ENCODE results near the gene WSB1. TPM values are rescaled to one million over a fixed set of nuclear protein-coding genes. Genes with fewer than 3 reads are reported as not detected.

The WSB1 gene
- total and polyA plus RNA-seq, 2 of the 8 experiments (the other 6 are each of a cell fraction or from before 2014, with no cell fraction given) = 113 to 140 TPM

DNA sequence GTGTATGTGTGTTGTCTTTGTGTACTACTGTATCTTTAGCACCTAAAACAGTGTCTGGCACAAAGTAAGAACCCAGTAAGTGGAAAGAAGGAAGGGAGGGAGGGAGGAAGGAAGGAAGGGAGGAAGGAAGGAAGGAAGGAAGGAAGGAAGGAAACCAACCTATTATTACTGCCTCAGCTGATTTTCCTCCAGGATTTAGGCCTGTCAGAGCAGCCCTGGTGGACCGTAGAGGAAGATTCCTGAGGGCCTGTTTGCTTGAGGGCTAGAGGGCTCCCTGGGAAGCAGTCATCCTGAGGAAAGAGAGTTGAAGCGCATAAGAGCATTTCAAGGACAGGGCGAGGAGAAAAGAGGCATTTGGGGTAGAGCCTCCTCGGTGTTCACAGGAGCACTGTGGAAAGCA lies 61.5 kb downstream of the WSB1 start:
- Histone ChIP-seq H4K91ac (replicated peaks; ENCODE audit: insufficient read length, low read length) (no peak overlapping the region), H2BK12ac (ENCODE audit: low read depth, low read length) (no peak overlapping the region), H2BK20ac (ENCODE audit: low read length) (no peak overlapping the region), H4K5ac (ENCODE audit: insufficient read length, low read depth, low read length) (no peak overlapping the region), H2AFZ (ENCODE audit: low read length) (no peak overlapping the region), H2BK15ac (ENCODE audit: low read length) (no peak overlapping the region), H3K4me3 (ENCODE audit: extremely low read depth in 1 of 4, insufficient read depth in 2 of 4, low read depth in 3 of 4, low read length in 4 of 4) (no peak overlapping the region), H2AK5ac (ENCODE audit: low read depth, low read length) (no peak overlapping the region), H3K18ac (ENCODE audit: extremely low read depth, low read length) (no peak overlapping the region), H4K20me1 (replicated peaks in 1 of 2; ENCODE audit: control insufficient read depth in 1 of 2, insufficient read depth in 2 of 2, low read length in 2 of 2) (no peaks in the 10 kb centered on the region), H3K14ac (ENCODE audit: insufficient read length) (no peak overlapping the region), H2BK5ac (ENCODE audit: low read depth, low read length) (no peak overlapping the region), H3K56ac (replicated peaks; ENCODE audit: insufficient read length, low read depth, low read length) (no peak overlapping the region), H3K36me3 (ENCODE audit: control insufficient read depth in 2 of 4, insufficient read depth in 4 of 4, low read length in 3 of 4) (no peaks in the 10 kb centered on the region), H3K4ac (replicated peaks; ENCODE audit: insufficient read length, low read depth, low read length) (no peak overlapping the region), H3K27me3 (replicated peaks in 1 of 4; ENCODE audit: control insufficient read depth in 3 of 4, extremely low read depth in 1 of 4, insufficient read depth in 3 of 4, low read length in 3 of 4) (no peaks in the 10 kb centered on the region), H3K23ac (ENCODE audit: insufficient read length) (no peak overlapping the region), H3K27ac (ENCODE audit: low read depth, low read length) (no peak overlapping the region), H2BK120ac (replicated peaks; ENCODE audit: low read depth, low read length) (no peak overlapping the region), H3K4me1 (replicated peaks in 1 of 4; ENCODE audit: control insufficient read depth in 3 of 4, insufficient read depth in 4 of 4, low read length in 3 of 4) (peaks cover 0 to 7% (median 2%) of the 10 kb centered on the region in 4 experiments; a peak in 1 of 7 replicates), H3K79me2 (ENCODE audit: control insufficient read depth in 1 of 2, insufficient read depth in 2 of 2, low read length in 2 of 2) (no peaks in the 10 kb centered on the region), H3K9me3 (ENCODE audit: insufficient read depth in 2 of 2, low read depth in 1 of 2, low read length in 1 of 2) (no peaks in the 10 kb centered on the region), H3K9ac (replicated peaks in 1 of 4; ENCODE audit: extremely low read depth in 1 of 4, low read depth in 3 of 4, low read length in 3 of 4) (no peak overlapping the region), H3K79me1 (ENCODE audit: low read depth, low read length) (peaks cover 2% of the 10 kb centered on the region; the same call in 1 of the 2 replicates), H3K4me2 (ENCODE audit: insufficient read depth in 1 of 2, low read depth in 2 of 2, low read length in 2 of 2) (no peak overlapping the region), H4K8ac (ENCODE audit: extremely low read depth, insufficient read depth, low read length) (no peak overlapping the region), H3K23me2 (ENCODE audit: low read depth, low read length) (peaks cover 3% of the 10 kb centered on the region; the same call in 1 of the 2 replicates)
- CTCF ChIA-PET (ENCODE audit: partially characterized antibody) = interaction anchor here (0.9 to 4.6 kb wide), 14 partner anchors 11 to 300 kb away, joined by 3 to 42 read pairs (median 8); no protein-coding TSS in a partner anchor
- 68% methylated on average over 4 of the region's 4 CpGs; no CpG with 5 or more reads in 1 of the 2 experiments for WGBS, 2 experiments (ENCODE audit: extremely low coverage in 1 of 2, insufficient coverage in 1 of 2, insufficient read length in 1 of 2, insufficient replicate concordance in 2 of 2, low coverage in 1 of 2, low lambda C conversion rate in 2 of 2, missing lambda C conversion rate in 1 of 2)
- no peak for DNase-seq (ENCODE audit: low read depth in 1 of 2, low spot score in 2 of 2)
- POLR2A ChIA-PET (ENCODE audit: partially characterized antibody) = interaction anchor here (1.2 kb wide), 1 partner anchor 10 kb away, joined by 7 read pairs; no protein-coding TSS in a partner anchor
- no peak for FAIRE-seq
- TF ChIP-seq, protein P1, sequence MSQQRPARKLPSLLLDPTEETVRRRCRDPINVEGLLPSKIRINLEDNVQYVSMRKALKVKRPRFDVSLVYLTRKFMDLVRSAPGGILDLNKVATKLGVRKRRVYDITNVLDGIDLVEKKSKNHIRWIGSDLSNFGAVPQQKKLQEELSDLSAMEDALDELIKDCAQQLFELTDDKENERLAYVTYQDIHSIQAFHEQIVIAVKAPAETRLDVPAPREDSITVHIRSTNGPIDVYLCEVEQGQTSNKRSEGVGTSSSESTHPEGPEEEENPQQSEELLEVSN (IDR thresholded peaks at IDR 0.05) = no peak
- TF ChIP-seq SIX5 (IDR thresholded peaks at IDR 0.05; ENCODE audit: low read depth, low read length) (no peak), TAF1 (IDR thresholded peaks at IDR 0.05; ENCODE audit: low read depth, low read length) (no peak), BRCA1 (IDR thresholded peaks at IDR 0.05; ENCODE audit: low read depth, low read length) (no peak), POLR2AphosphoS5 (IDR thresholded peaks at IDR 0.05; ENCODE audit: low read depth, low read length) (no peak), RBBP5 (IDR thresholded peaks at IDR 0.05; ENCODE audit: borderline replicate concordance, low read depth, low read length) (no peak), JUND (IDR thresholded peaks at IDR 0.05; ENCODE audit: low read length) (no peak), JUN (IDR thresholded peaks at IDR 0.05; ENCODE audit: low read depth, low read length) (no peak), YY1 (IDR thresholded peaks at IDR 0.05; ENCODE audit: low read depth, low read length) (no peak), EGR1 (IDR thresholded peaks at IDR 0.05; ENCODE audit: borderline replicate concordance, low read depth, low read length) (no peak)
- TF ChIP-seq, protein P2, sequence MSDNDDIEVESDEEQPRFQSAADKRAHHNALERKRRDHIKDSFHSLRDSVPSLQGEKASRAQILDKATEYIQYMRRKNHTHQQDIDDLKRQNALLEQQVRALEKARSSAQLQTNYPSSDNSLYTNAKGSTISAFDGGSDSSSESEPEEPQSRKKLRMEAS (IDR thresholded peaks at IDR 0.05) = no peak
- TF ChIP-seq, protein P3, sequence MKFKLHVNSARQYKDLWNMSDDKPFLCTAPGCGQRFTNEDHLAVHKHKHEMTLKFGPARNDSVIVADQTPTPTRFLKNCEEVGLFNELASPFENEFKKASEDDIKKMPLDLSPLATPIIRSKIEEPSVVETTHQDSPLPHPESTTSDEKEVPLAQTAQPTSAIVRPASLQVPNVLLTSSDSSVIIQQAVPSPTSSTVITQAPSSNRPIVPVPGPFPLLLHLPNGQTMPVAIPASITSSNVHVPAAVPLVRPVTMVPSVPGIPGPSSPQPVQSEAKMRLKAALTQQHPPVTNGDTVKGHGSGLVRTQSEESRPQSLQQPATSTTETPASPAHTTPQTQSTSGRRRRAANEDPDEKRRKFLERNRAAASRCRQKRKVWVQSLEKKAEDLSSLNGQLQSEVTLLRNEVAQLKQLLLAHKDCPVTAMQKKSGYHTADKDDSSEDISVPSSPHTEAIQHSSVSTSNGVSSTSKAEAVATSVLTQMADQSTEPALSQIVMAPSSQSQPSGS (IDR thresholded peaks at IDR 0.05; ENCODE audit: low read length) = no peak

Measured in H1 (cell line).